CD4-positive, alpha-beta T cell treated with Interleukin-2 at 100 ng/mL for 4 hours (primary cell): ENCODE measurements around the gene TBC1D16.
"Not testable (repeated sequence)": the region's sequence is repeated elsewhere in the genome, so short reads cannot be mapped to it uniquely, and the experiment has no call there.

Experiments used
- DNase-seq: peaks from one replicate; pipeline ENCODE4 v3.0.0-alpha.2; 2020; ENCODE audit warnings: low spot score

TBC1D16 gene

DNA sequence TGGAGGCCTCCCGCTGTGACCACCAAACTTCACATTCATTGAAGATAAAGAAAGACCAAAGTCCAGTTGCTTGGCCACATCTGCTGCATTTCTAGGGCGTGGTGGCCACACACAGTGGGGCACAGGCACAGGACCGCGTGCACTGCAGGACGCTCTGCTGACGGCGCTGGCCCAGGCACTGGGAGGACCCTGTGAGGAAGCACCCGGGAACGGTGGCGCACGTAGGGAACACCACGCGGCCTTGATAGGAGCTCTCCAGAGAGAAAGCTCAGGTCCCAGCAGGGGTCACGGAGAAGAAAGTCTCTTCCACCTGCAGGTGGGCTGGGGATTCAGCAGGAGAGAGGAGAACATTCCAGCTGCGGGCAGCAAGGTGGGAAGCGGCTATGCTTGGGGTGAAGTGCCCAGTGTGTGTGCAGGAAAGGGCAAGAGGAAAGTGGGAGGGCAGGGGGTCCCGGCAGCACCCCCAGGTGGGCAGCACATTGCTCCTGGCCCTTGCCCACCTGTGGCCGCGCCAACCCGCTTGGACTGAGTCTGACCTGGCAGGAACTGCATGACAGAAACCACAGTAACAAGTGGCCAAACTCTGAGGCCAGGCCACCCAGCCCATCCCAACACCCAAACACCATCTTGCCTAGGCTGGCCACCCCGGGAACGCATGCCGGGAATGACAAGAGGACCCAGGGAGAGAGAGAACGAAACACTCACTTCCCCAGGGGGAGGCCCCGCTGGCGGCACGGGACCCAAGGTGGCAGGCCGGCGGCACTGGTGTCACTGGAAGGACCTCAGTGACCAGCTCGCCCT is 32.8 kb downstream of the TBC1D16 start:
- DNase-seq: no peak

DNA sequence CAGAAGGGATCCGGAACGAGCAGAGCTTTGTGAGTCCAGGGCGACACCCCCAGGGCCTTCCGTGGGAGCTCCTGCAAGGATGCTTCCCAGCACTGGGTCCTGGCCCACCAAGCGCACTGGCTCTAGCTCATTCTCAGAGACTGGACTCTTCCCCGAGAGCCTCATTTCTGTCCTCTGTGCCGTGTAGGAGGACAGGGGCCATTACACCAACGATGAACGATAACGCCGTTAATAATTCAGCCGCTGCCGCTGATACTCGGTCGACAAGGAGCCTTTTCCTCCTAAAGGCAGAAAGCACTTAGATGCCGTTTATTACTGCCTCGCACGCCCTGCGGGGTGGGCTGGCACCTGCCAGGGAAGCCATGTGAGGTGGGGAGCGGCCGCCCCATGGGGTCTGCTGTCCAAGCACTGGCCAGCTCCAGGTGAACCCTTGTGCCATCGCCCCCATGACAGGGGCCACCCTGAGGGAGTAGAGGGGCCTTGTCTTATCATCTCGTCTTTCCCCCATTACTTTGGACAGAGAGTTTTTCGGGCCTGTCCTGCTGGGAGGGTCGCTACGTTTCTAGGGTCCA is 33.5 kb downstream of the TBC1D16 start:
- no peak for DNase-seq

DNA sequence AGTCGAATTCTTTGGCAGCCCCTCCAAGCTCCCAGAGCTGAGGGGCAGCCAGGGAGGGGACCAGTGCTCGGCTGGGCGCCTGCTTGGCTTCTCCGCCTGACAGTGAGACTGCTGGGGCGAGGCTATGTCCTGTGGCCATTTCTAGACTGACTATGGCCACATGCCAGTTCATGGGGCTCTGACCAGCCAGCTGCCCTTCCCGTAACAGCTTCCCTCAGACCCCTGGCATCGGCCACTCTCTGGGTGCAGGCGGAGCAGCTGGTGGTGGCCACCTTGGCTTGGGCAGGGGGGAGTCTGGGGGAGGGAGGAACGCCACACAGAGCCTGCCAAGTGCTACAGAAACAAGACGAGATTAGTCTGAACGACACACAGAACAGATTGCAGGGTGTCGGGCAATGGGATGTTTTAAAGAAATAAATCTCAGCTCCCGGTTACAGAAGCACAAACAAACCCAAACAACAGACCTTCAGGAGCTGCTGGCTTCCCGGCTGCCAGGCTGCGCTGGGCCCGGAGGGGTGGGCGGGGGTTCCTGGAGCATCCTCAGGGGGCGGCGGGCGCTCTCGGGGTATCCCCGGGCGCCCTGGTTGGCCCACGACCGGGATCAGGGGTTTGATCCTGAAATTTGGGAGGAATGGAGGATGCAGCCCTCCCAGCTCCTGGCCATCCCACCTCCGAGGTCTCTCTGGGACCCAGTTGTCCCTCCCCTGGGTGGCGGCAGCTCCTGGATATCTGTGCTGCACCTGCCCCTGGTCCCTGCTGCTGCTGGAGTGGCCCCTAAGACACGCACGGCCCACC is 34.5 kb downstream of the TBC1D16 start:
- DNase-seq: no peak

DNA sequence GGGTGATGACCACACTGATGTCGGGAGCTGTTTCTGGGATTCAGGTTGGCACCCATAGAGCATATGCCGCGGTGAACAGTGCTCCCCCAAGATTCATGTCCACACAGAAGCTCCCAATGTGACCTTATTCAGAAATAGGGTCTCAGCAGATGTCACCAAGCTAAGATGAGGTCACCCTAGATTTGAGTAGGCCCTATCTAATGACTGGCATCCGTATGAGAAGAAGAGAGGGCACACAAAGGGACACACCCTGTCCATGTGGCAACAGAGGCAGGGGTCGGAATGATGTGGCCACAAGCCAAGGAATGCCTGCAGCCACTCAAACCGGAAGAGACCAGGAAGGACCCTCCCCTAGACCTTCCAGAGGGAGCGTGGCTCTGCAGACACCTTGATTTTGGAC is 35.5 kb downstream of the TBC1D16 start:
- no peak for DNase-seq

DNA sequence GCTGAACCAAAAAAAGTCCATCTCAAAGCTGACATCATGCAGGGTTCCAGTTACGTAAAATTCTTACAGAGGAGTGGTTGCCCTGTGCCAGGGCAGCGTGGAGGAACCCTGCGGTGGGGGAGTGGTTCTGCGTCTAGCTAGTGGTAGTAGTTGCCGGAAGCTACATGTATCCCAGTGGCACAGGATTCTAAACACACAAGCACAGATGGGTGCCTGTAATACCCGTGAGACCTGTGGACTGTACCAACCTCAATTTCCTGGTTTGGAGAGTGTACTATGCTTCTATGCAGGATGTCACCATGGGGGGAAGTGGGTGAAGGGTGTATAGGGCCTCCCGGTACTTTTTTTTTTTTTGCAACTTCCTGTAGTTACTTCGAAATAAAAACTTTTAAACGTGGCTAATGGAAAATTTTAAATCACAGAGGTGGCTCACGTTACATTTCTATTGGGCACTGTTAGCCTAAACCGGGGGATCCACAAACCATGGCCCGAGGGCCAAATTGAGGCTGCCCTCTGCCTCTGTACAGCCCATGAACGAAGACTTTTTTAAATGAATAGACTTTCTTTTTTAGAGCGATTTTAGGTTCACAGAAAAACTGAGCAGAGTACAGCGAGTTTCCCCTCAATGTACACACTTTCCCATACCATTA is 38.5 kb downstream of the TBC1D16 start:
- peak; percentile 83 for DNase-seq

DNA sequence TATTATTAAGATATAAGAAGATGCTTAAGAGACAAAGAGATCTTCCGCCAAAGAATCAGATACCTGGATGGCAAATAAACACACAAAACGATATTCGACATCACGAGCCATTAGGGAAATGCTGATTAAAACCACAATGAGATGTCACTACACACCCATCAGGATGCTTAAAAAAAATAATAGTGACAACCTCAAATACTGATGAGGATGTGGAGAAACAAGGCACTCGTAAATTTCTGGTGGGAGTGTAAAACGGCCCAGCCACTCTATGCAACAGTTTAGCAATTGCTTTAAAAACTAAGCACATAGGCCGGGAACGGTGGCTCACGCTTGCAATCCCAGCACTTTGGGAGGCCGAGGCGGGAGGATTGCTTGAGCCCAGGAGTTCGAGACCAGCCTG is 39.4 kb downstream of the TBC1D16 start:
- no peak for DNase-seq

DNA sequence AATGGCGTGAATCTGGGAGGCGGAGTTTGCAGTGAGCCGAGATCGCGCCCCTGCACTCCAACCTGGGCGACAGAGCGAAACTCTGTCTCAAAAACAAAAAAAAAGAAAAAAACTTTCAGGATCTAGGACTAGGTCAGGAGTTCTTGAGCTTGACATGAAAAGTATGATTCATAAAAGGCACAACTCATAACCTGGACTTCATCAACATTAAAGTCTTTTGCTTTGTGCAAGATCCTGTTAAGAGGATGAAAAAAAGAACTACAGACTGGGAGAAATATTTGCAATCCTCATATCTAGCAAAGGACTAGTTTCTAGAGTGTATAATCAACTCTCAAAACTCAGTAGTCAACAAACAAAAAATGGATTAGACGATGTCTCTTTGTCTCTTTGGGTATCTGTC is 40.0 kb downstream of the TBC1D16 start:
- DNase-seq: no peak

DNA sequence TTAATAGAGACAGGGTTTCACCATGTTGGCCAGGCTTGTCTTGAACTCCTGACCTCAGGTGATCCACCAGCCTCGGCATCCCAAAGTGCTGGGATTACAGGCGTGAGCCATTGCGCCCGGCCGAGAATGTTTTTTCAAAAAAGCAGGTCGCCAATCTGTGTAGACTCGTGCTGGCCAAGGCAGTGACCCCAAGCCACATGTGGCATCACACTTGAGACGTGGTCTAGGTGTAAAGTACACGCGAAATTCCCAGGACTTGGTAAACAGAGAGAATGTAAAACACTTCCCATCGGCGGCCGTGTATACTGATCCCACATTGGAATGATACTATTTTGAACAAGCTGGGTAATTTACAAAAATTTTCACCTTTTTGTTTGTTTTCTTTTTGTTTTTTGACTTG is 41.1 kb downstream of the TBC1D16 start:
- DNase-seq: no peak

DNA sequence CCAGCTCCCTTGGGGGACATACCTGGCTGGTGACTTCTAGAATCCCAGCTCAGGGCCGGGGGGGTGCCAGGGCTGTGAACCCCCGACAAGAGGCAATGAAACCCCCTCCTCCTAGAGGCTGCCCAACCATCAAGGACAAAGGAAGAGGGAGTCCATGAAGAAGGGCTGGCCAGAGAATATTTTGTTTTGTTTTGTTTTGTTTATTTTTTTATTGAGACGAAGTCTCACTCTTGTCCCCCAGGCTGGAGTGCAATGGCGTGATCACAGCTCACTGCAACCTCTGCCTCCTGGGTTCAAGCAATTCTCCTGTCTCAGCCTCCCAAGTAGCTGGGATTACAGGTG is 41.5 kb downstream of the TBC1D16 start:
- DNase-seq: not testable (repeated sequence)

DNA sequence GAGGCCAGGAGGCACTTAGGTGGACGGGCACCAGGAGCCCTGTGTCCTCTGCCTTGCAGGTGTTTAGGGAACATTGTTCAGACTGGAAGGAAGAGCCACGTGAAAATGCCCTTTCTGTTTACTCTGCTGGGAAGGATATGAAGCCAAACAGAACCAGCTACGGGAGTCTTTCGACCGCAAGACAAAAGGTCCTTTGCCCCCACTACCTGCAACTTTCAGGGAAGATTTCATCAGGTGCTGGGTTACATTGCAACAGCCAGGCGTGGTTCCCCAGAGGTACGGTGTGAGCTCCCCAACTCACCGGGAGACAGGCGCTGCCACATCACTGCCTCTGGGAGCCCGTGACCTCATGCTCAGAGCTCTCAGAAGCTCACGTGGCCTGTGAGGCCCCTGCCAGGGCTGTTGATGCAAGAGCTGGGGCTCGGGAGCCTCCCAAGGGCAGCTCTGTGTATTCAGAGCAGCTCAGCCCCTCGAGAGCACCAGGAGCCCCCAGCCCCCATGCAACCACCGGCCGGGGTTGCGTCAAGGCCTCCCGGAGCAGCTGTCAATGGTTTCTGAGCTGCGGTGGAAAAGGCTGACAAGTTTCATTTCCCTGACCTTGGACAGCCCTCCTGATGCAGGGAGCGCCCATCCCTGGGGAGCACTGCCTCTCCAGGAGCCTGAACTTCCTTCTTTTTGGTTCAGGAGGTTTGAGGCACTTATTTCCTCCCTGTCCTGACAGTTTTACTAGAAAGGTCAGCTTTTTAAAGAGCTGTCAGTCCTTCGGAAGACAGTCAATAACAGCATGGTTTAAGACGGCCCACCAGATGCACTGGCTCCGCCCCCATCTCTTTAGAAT is 42.1 kb downstream of the TBC1D16 start:
- DNase-seq: no peak

DNA sequence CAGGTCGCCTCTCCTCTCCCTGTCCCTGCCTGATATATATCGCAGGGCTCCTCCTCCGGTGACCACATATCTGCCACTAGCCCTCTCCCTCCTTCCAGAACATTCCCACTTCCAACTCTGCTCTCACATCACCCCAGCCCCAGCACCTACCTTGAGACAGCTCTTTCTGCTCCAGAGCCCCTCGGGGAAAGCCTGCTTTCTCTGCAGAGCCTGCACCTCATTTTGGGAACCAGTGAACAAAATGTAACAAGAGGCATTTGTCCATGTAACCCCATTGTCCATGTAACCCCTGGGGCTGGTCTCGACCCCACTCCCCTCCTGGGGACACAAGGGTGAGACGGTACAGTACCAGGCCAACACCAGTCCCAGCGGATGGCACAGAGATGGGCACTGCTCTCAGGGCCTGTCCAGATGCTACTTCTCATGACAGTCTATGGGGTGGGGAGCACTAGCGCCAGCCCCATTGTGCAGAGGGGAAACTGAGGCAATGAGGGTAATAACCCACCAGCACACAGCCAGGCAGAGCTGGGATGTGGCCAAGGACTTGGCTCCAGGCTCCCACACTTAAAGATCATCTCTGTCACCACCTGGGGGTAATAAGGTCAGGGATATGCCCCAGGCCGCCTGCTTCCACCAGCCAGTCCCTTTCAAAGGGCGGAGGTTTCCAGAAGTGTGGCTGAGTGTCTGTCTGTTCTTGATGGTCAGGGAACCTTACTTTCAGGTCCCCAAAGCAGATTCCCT is 42.9 kb downstream of the TBC1D16 start:
- DNase-seq: no peak

DNA sequence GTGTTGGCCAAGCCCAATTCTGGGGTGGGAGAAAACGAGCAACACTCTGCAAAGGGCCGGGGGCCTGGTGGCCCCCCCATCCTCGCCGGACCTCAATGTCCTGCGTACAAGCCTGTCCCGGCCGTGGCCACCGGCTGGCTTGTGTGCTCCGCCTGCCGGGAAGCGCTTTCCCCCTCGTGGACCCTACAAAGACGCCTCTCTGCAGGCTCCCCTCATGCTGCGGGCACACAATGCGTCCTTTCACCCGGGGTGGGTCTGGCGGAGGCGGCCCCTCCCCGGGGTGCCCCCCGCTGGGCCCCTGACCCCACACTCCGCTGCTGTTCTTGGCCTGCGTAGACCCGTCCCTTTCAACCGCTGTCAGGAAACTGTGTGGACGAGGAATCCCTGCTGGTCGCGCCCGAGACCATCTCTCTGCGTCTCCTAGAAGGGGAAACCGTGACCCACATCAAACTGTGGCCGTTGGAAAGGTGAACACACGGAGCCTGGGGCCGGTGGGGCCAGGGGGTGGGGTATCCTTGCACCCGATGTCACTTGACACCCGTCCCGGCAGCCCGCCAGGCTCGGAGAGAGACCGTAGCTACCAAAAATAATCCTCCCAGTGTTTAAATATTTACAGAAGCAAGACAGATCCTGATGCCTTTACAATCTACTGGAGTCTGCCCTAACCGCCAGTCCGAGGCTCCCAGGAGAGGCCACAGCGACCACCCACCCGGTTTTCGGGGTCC is 43.6 kb downstream of the TBC1D16 start:
- no peak for DNase-seq

DNA sequence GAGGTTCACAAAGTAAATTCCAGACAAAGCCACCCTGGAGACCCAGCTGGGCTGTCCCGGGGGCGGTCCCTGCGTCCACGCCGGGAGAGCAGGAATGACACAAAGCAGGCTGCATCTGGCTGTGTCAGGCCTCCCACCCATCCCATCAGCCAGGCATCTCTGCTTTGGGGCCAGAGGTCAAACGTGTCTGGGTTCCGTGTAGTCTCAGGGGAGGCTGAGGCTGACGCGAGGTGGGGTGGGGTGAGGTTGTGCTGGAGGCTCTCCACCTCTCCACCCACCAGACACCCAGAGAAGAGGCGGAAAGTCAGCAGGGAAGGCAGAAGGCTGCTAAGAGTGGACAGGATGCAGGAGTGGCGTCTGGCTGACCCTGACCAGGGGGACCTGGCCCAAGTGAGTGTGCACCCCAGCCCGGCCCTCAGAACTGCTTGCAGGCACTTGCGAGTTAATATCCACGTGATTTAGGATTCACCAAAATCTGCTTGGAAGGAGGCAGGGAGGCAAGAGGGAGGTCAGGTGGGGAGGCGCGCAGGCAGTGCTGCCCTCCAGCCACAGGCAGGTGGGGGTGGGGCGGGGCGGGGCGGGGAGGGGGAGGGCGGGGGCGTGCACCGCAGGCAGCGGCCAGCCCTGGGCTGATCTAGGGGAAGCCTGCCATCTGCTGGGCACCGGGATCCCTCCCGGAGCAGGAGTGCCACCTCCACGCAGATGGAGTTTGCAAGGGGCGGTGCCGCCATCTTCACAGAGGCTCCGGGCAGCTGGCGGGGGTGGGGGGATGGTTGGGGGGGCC is 44.3 kb downstream of the TBC1D16 start:
- peak; percentile 84 for DNase-seq

DNA sequence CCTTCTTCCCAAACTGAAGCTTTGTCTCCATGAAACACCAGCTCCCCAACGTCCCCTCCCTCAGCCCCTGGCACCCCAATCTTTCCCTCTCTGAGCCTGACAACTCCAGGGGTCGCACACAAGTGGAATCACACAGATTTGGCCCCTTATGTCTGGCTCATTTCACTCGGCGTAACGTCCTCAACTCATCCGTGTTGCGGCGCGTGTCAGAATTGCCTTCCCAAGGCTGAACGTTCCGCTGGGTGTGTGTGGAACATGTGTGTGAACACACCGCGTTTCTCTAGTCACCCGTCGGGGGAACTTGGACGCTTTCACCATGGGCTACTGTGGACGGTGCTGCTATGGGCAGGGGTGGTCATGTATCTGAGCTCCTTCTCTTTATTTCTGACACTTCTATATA is 45.0 kb downstream of the TBC1D16 start:
- no peak for DNase-seq

DNA sequence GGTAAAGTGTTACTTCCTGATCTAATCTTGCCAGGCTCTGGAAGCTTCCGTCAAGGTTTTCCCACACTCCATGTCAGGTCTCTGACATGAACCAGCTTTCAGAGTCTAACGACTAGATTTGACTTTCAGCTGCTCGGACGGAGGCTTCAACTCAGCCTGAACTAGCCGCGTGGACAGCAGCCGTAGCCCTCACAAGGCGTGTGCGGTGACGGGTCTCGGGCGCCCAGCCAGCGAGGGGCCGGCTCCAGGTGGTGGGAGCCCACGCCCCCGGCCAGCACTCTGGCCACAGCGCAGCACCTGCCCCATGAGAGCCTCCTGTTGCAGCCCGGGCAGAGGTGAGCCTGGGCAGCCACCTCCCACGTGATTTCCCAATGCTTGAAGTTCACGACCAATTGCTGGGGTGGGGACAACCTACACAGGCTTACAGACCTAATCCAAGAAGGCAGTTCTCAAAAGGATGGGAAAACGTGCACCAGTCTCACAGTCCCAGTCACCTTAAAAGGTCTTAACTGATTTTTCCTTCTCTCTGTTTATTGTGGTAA is 45.5 kb downstream of the TBC1D16 start:
- no peak for DNase-seq

DNA sequence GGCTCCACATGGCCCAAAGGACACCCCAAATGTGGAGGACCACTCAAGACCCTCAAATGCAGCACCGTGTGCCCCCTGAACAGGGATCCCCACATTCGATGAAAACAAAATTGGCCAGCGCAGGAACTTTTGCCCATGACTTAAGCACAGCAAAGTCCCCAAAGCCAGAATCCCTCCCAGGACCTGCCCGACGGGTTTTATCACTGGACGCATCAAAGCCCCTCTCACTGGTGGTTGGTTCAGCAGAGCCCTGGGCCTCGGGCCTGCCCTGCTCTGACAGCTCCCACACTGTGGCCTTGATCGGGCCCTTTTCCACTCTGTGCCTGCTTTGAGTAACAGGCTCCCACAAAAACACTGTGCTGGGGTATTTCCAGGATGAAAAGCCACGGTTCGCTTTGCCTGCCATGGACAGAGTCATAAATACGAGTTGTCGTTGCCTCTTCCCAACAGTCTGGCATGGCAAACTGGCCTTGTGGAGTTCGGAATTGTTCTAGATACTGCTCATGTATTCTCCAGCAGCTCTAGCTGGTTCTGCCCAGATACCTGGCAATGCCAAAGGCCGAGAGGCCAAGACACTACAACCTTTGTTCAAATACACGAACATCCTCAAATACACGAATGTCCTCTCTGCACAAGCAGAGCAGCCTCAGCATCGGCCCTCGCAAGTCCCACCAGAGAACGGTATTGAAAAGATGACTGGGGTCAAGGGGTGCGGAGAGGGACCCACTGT is 46.4 kb downstream of the TBC1D16 start:
- no peak for DNase-seq

DNA sequence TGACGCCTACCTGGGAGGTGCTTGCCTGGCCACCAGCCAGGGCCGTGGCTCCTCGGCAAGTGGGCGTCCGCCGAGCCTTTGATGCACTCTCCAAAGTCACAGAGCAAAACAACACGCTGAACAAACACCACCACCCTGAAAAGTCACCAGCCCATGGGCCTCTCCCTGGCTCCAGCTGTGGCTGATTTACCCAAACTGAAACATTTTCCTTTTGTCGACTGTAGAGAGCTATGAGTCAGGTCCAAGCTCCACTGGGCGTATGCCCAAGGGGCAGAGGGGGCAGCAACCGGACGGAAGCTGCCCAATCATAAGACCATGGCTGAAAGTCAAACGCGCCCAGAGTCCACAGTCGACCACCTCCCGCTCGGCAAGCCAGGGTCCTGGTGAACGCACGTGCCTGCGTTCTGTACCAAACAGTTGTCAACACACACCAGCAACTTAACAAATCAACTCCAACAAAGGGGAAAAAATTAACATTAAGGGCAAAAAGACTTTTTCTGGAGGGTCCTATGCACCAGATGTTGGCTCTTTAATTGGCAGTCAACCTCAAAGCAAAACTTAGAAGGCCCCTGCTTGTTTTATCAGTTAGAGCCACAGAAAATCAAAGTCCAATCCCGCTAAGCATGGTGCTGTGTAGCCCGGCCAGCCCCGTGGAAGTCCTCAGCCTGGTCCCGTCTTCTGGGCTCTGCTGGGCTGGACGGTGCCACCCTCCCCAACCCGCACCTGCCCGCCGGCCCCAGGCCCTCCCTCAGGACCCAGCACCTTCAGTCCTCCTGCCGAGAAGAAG is 47.3 kb downstream of the TBC1D16 start:
- DNase-seq: no peak

DNA sequence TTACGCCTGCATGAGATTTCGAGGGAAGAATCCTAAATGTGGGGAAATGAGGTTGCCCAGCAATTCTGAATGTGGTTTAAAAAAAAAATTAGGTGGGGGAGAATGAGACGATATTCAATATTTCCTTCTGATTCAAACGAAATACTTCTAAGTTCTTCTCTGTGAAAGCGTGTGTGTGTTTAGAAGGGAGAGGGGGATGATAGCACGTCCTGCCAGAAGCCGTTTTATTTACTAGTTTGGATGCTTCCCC is 47.8 kb downstream of the TBC1D16 start:
- no peak for DNase-seq
